Stimulated activated naive CD4-positive, alpha-beta T cell treated with Interleukin-2 at 50 U/mL for 16 hours (primary cell): ENCODE results near the gene KIR2DL1.
"Not testable (repeated sequence)": the region's sequence is repeated elsewhere in the genome, so short reads cannot be mapped to it uniquely, and the experiment has no call there.

ENCODE experiments used
- DNase-seq: peaks from one replicate; lab custom pipeline; 2025; lab: John Stamatoyannopoulos, UW

Gene KIR2DL1

DNA sequence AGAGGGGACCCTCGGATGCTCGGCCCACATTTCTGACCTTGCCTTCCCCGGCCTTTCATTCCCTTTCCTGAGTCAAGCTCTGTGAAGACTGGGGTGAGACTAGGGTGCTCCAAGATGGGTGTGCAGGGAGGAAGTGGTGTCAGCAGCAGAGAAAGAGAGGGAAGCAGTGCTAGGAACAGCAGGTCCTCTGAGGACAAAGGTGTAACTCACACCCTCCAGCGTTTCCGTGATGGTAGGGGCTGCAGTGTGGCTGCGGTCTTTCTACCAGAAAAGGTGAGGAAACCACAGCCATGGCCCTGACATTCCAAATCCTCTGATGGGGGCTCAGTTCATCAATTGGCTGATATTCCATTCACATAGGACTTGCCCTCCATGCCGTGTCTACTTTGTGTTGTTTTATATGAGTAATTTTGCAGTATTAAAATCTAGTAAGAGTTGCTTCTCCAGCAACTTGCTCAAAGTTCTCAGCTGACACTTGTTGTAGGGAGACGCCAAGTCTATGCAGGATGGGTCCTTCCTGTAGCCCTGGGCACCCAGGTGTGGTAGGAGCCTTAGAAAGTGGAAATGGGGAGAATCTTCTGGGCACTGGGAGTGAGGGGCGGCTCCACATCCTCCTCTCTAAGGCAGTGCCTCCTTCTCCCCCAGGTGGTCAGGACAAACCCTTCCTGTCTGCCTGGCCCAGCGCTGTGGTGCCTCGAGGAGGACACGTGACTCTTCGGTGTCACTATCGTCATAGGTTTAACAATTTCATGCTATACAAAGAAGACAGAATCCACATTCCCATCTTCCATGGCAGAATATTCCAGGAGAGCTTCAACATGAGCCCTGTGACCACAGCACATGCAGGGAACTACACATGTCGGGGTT, 48.3 kb downstream of the KIR2DL1 start:
- DNase-seq = no peak

DNA sequence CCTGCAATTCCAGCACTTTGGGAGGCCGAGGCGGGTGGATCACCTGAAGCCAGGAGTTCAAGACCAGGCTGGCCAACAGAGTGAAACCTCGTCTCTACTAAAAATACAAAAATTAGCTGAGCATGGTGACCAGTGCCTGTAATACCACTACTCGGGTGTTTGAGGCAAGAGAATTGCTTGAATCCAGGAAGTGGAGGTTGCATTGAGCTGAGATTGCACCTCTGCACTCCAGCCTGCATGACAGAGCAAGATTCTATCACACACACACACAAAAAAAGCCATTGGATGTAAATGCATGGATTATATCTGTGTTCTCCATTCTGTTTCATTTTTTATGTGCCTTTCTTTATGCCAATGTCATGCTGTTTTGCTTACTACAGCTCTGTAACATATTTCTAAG, 54.8 kb downstream of the KIR2DL1 start:
- not testable (repeated sequence) for DNase-seq

DNA sequence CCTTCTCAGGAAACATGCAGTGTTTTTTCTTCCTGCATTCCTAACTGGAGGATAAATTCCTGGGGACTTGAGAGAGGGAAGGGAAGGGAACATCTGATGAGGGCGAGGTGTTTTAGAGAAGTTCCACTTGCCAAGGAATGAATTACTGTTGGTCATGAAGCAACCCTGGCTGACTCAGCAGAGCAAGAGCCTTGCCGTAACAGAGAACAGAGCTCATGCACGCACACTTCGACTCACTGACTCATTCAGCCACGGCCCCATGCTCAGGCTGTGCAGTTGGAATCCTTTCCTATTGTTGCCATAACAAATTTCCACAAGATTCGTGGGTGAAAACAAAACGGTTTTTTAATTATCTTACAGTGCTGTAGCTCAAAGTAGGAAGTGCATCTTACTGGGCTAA, 55.7 kb downstream of the KIR2DL1 start:
- not testable (repeated sequence) for DNase-seq

DNA sequence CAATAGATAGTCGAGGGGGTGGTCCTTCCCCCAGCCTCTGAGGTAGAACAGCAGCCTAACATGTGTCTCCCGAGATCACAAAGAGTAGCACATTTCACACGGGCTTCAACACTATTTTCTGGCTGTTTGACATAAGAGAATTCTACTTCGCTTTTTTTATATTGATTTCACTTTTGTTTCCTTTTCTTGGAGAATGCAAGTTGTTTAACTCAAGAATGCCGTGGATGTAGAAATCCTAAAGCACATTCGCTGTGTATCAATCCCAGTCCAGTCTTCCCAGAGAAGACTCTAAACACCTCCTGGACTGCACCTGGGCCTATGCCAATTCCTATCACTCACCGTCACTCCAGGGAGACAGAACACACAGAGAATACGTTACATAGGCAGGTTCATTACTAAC, 58.5 kb downstream of the KIR2DL1 start:
- not testable (repeated sequence) for DNase-seq

DNA sequence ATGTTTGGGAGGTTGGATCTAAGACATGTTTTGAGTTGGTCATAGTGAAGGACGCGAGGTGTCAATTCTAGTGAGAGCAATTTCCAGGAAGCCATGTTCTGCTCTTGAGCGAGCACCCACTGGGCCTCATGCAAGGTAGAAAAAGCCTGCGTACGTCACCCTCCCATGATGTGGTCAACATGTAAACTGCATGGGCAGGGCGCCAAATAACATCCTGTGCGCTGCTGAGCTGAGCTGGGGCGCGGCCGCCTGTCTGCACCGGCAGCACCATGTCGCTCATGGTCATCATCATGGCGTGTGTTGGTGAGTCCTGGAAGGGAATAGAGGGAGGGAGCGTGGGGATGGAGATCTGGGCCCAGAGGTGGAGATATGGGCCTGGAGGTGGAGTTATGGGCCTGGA, 62.9 kb downstream of the KIR2DL1 start, which contains the start of gene KIR2DS4:
Gene KIR2DS4 (plus strand): TSS at position 181 of the 400 bp plus-strand sequence.
- not testable (repeated sequence) for DNase-seq
